CD4-positive, alpha-beta T cell treated with Interleukin-6 for 4 hours (primary cell): Measurements from ENCODE around the gene PRKX.
"Not testable (repeated sequence)": the region's sequence is repeated elsewhere in the genome, so short reads cannot be mapped to it uniquely, and the experiment has no call there.

Experiments used
- DNase-seq: peaks from one replicate; pipeline ENCODE4 v3.0.0-alpha.2; 2020; ENCODE audit warnings: mixed read lengths

Gene PRKX

DNA sequence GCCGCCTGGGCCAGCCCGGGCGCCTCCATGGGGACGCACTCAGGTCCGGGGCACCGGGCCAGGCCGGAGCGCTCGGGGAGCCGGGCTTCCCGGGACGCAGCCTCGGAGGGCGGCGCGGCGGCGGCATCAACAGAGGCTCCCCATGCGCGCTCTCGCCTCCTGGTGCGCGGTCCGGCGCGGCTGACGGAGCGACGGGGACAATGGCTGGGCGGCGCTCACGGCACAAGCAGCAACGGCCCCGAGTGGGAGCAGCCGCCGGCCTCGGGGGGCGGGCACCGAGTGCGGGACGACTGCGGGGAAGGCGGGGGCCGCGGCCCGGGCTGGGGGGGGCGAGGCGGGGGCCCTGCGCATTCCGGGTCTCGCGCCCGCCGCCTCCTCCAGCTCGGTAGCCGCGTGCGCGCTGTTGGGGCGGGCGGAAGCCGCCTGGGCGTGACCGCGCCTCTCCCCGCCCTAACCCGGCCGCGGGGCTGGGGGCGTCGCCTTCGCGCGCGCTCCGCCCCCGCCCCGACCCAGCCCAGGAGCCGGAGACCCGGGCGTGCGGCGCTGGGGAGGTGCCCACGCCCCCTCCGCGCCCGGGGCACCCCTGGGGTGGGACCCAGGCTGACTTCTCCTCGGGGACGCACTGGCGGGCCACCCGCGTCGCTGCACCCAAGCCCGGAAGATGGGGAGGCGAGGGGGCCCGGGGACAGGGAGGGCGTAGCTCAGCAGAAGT is at the start of gene PRKX:
TSS of gene PRKX (minus strand) at position 425 of the 712 bp plus-strand sequence. CDS start at position 29, 396 bp downstream.
- peak; percentile 82 for DNase-seq

DNA sequence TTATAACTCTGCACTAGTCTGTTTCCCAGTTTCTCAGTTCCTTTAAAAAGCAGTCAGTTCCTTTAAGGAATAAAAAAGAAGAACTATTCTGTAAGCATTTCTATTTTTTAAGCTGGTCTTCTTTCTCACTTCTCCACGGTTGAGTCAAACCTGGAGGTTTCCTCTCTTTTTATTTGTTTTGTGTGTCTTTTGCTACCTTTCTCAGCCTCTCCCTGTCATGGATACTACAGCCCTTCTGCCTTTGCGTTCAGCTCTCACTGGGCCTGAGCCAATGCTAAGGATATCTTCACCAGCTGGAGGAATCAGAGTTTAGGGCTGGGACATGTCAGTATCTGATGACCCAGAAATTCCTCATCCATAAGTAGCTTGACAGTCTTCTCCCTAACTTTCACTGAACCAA is 49.7 kb upstream of the PRKX start:
- DNase-seq, result no peak

DNA sequence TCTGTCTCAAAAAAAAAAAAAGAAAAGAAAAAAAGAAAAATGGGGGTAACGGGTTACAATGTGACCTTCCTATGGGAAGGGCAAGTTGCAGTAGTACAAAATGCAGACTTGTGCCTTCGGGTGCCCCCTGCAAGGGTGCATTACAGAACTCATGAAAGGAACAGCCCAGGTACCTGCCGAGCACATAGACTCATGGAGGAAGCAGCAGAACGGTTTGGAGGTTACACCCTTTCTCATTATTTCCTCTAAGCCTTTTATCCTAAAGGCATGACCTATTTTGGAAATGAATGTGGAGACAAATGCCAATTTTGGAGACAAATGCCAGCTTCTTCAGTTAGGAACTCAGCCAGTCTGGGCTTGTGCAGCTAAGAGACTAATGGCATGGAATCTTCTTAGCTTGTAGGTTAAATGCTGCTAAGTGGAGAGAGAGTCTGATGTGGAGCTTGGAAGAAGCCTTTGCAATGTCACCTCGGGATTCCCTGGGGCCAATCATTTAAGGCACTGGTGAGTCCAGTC is 44.1 kb upstream of the PRKX start:
- DNase-seq, result no peak

DNA sequence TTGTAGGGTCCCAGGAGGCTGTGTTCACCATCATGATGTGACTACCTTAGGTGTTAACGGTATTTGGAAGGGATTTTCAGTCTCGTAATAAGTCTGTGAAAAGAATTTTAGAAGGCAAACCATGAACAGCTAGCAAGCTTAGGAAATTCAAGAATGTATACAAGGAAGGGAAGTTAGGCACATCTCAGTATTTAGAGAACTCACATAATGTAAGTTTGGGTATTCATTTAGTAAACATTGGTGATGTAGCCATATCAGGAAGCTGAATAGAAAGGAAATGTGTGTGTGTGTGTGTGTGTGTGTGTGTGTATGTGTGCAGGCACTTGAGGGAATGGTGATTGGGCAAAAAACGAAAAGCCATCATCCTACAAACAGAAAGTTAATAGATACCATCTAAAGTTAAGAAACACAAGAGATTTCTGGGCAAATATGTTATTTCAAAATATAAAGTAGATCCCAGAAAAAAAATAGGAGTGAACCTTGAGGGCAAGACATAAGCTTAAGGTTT is 34.7 kb upstream of the PRKX start:
- DNase-seq, result peak; percentile 2

DNA sequence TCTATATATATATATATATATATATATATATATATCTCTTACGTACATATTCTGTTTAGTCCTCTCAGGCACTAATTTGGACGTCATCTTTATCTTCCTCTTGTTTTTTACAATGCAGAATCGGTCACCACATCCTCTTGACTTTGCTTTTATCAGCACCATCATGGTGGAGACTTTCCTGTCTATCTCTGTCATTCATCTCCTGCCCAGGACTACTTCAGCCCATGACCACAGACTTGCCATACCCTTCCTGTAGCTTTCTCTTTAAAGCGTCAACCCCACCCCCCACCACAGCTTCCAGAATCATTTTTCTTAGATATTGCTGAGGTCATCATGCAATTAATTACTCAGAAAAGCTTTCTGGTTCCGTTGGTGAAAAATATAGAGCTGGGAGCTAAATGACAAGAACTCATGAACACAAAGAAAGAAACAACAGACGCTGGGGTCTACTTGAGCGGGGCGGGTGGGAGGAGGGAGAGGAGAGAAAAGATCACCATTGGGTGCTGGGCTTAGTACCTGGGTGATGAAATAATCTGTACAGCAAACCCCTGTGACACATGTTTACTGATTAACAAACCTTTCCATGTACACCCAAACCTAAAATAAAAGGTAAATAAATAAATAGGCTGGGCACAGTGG is 30.5 kb upstream of the PRKX start:
- DNase-seq, result peak; percentile 57

- not testable (repeated sequence) for DNase-seq
Observed at GRCh38 chrX:3740946-3741345, 27.5 kb upstream of the PRKX start.

DNA sequence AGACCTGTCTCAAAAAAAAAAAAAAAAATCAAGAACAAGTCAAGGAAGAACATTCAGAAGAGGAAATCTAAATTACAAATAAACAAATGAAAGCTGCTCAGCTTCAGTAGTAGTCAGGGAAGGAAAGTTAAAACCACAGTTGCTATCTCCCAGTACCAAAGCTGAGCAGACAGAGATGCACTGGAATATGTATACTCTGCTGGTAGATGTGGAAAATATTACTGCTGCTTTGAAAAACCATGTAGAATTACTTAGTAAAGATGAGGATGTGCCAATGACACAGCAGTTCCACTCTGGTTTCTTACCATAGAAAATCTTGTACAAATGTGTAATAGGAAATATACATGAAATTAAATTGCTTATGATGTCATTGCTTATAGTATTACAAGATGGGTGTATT is 25.1 kb upstream of the PRKX start:
- no peak for DNase-seq

DNA sequence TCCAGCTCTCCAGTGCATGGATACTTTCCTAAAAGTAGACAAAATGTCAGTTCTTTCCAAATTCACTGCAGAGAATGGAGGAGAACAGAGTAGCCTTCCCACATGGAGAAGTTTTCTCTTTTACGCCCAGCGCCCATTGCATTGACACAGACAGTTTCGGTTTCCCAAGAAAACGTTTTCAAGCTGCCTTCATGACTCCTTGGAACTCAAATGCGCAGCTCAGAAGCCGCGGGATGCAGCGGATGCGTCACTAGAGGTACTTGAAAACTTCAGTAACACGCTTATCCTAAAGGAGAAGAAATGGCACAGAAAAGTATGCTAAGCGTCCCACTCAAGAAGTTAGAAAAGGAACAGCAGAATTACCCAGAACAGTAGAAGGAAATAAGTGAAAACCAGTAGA is 23.1 kb upstream of the PRKX start:
- DNase-seq, result not testable (repeated sequence)

DNA sequence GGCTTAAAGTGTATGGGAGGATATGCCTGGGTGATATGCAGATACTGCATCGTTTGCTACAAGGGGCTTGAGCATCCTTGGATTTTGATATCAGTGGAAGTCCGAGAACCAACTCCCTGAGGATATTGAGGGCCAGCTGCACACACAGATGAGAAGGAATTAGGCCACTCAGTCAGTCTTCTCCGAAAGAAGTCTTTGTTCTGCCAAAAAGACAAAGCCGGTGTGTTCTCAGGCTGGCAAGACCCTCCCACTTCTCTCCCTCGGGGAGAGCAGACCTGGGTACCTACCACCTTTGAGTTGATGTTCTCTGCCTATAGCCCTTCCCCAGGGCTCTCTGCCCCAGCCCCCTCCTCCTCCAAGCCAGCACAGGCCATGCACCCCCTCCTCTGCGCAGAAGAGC is 22.4 kb upstream of the PRKX start:
- DNase-seq, result not testable (repeated sequence)

- DNase-seq, result not testable (repeated sequence)
Observed at GRCh38 chrX:3734456-3734855, 21.0 kb upstream of the PRKX start.

DNA sequence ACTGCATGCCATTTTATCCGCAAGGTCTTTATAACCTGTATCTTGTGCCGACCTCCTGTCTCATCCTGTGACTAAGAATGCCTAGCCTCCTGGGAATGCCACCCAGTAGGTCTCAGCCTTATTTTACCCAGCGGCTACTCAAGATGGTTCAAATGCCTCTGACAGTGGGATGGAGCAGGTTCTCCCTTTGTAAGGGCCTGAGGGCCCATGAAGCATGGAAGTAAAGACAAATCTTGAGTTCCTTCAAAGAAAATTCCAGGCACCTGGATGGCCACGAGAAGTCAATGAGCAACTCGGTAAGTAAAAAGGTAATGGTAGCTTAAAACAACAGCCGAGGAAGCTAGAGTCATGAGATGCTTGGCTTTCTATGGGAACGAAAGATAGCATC is 19.6 kb upstream of the PRKX start:
- DNase-seq, result no peak

GRCh38 chrX:3732326-3733042 is 19.0 kb upstream of the PRKX start:
- not testable (repeated sequence) for DNase-seq

- DNase-seq, result no peak
Observed at GRCh38 chrX:3728454-3728853, 15.0 kb upstream of the PRKX start.

DNA sequence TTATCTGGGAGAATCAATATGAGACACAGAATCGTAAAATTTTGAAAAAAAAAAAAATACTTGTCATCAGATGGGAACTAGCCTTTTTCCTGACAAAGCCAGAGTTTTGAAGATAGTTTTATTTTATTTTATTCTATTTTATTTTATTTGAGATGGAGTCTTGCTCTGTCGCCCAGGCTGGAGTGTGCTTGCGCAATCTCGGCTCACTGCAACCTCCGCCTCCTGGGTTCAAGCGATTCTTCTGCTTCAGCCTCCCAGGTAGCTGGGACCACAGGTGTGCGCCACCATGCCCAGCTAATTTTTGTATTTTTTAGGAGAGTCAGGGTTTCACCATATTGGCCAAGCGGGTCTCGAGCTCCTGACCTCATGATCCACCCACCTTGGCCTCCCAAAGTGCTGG is 10.0 kb upstream of the PRKX start:
- not testable (repeated sequence) for DNase-seq

DNA sequence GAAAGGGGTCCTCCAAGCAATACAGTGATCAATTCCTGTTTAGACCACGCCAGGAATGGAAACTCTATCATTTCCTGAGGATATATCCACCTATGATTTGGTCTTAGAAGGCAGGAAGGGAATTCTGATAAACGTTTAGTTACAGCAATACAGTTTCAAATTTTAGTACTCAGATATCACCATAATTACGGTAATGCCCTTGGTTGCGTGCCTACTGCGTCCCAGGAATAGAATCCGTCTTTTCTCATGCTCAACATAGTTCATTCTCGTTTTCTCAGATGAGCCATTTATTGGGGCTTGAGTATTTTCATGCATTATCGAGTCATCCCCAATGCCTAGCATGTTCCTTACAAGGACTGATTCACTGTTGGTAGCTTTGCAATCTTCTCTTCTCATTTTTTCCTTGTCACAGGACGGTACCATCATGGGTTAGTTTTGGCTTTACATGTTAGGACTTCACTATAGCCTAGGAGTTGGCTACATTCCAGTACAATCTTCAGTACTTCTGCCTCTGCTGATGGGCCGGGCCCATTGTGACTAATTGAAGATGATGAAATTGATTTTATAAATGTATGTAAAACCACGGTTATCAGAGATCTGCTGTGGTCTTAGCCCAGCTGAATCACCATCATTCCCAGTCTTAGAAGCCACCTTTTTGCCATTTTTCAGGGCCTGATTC is 4.4 kb upstream of the PRKX start:
- no peak for DNase-seq

- DNase-seq, result no peak
Observed at GRCh38 chrX:3715921-3716320, 2.5 kb upstream of the PRKX start.

- DNase-seq, result not testable (repeated sequence)
Observed at GRCh38 chrX:3714706-3715479, 1.4 kb upstream of the PRKX start.

DNA sequence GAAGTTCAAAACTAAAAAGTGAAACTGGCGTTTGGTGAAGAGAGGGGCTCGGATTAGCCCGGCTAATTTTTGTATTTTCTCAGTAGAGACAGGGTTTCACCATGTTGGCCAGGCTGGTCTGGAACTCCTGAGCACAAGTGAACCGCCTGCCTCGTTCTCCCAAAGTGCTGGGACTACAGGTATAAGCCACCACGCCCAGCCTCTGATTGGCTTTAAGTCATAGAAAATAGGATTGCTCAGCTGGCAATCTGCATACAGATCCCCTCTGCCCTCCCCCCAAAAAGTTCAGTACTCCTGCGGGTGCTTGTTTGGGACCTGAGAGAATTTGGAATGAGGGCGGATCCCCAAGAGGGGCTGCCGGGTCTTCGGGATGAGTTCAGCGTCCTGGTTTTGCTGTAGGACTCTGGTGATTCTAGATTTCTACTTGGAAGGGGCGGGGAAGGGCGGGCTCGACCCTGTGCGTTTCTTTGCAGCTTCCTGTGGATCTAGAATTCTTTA is 537 bp upstream of the PRKX start:
- no peak for DNase-seq

GRCh38 chrX:3712870-3713224 is 602 bp downstream of the PRKX start:
- no peak for DNase-seq

DNA sequence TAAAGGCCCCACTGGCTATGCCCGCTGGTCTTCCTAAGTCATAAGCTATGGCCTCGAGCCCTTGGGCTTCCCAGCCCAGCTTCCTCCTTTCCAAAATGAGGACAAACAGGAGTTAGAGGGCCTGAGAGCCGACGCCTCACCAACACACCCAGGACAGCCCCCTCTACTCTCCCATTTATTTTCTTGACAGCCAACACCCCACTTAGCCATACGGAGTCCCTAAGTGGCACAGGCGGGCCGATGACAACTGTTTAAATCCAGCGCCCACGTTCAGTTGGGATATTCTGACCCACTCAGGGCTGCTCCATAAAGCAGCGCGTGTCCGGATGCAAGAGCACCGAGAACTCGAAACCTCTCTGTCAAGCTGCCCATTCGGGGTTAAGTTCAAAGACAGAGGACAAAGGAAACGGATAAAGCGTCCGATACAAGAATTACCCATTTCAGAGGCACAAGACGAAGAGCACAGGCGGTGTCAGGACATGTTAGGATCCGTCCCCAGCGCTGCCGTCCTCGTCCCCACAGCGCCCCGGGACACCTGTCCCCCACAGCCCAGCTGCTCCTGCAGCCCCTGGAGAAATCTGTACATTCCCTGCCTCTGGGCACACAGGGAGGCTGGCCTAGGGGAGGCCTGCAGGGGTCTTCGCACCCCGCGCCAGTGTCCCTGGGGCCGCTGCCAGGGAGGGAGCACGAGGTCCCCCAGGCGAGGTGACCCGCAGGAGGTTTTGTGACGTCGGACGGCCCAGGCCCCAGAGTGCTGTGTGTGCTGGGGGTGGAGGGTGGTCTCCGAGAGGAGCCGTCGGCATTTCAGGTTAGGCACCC is 1.2 kb downstream of the PRKX start:
- peak; percentile 25 for DNase-seq

DNA sequence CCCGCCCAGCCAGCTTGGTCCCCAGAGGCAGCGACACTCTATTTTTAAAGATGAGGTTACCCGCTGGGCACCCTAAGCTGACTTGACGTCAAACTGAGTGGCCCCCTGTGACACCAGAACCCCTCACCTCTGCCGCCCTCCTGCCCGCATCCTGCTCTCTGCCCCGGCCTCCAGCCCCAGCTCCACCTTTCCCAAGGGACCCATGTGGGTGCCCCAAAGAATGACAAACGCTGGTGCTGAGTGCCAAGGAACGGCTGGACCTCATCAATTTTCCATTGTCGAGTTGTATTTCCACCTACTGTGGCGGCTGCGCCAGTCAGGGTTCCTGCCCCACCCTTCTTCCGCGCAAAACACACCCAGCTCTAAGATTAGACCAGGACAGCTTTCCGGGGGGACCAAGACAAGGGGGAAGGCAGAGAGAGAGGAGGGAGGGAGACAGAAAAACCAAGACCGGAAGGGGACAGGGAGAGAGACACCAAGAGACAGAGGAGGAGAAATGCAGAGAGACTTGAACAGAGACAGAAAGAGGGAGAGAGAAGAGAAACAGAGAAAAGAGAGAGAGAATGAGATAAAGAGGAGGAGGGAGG is 2.0 kb downstream of the PRKX start:
- DNase-seq, result peak; percentile 21
